Fibroblast of villous mesenchyme (primary cell): ENCODE results near the gene FDCSP. TPM values are rescaled to one million over a fixed set of nuclear protein-coding genes. Genes with fewer than 3 reads are reported as not detected.
A peak's percentile ranks its signal among the peaks of the same experiment; 100 is the strongest.

Experiments
- DNase-seq: peaks from one replicate; pipeline ENCODE4 v3.0.0-alpha.2; 2010; ENCODE audit warnings: low read depth
- H3K4me3 ChIP-seq: 2 replicates; pipeline ENCODE4 v1.5.1; 2011; ENCODE audit warnings: low read depth, mild to moderate bottlenecking, low read length
- CTCF ChIP-seq: IDR thresholded peaks from 2 replicates; pipeline ENCODE4 v1.5.1; 2012; ENCODE audit warnings: low read depth, mild to moderate bottlenecking, low read length; ENCODE audit not compliant: insufficient read depth
- total RNA-seq: library from RNA; depleted of rRNA; stranded (reverse); fragments of >200 nt; gene quantifications from 2 replicates; pipeline ENCODE4 v1.2.3, GENCODE V29; 2012

The FDCSP gene
- total RNA-seq, 1 donor, result not detected

GRCh38 chr4:70183168-70183939, 42.6 kb upstream of the FDCSP start:
- TF ChIP-seq CTCF, result peak; percentile 59
- peak; percentile 29 for DNase-seq
- H3K4me3 ChIP-seq, result no peak overlapping the region

- DNase-seq, result no peak
- H3K4me3 ChIP-seq, result no peak overlapping the region
- no peak for TF ChIP-seq CTCF
Observed at GRCh38 chr4:70183940-70184246, 42.0 kb upstream of the FDCSP start.

- no peak overlapping the region for H3K4me3 ChIP-seq
- DNase-seq, result no peak
- no peak for TF ChIP-seq CTCF
Observed at GRCh38 chr4:70187216-70187615, 38.7 kb upstream of the FDCSP start.

- no peak overlapping the region for H3K4me3 ChIP-seq
- TF ChIP-seq CTCF, result no peak
- no peak for DNase-seq
Observed at GRCh38 chr4:70190579-70190978, 35.3 kb upstream of the FDCSP start.

GRCh38 chr4:70191647-70192046, 34.3 kb upstream of the FDCSP start:
- peak; percentile 4 for DNase-seq
- TF ChIP-seq CTCF, result no peak
- H3K4me3 ChIP-seq, result no peak overlapping the region

- no peak overlapping the region for H3K4me3 ChIP-seq
- TF ChIP-seq CTCF, result no peak
- DNase-seq, result no peak
Observed at GRCh38 chr4:70192895-70193294, 33.0 kb upstream of the FDCSP start.

GRCh38 chr4:70195425-70195824, 30.5 kb upstream of the FDCSP start, which contains the start of gene ODAM:
Gene ODAM (plus strand): TSS chr4:70195725. CDS start chr4:70196544, 819 bp downstream.
- H3K4me3 ChIP-seq, result no peak within 1 kb of the TSS
- DNase-seq, result no peak
- no peak for TF ChIP-seq CTCF
